H1 (cell line): ENCODE data around the gene CTRL. TPM values are rescaled to one million over a fixed set of nuclear protein-coding genes. Genes with fewer than 3 reads are reported as not detected.

Experiments
- CTCF ChIA-PET: fragments of 300-600 bp; sonication (Branson Sonifier 250); formaldehyde crosslinking; loops from one replicate; lab custom pipeline; 2021; ENCODE audit not compliant: partially characterized antibody; lab: Charles Lee
- POLR2A ChIA-PET: fragments of 300-600 bp; sonication (Branson Sonifier 250); formaldehyde crosslinking; loops from one replicate; lab custom pipeline; 2021; ENCODE audit warnings: inconsistent platforms; ENCODE audit not compliant: partially characterized antibody; lab: Charles Lee
- DNase-seq, 2 experiments: peaks; one replicate each; pipeline versions ENCODE4 v3.0.0 to v3.0.0-alpha.2; 2010 to 2022; ENCODE audit warnings: low spot score in 2 of 2, low read depth in 1 of 2, mixed read lengths in 1 of 2
- FAIRE-seq: peaks from 2 replicates; lab custom pipeline; 2011; peaks lifted over from hg19 to GRCh38; lab: Jason Lieb, UNC
- H2AFZ ChIP-seq: 2 replicates; pipeline ENCODE4 v1.8.1; 2012; ENCODE audit warnings: low read length, inconsistent platforms
- H2AK5ac ChIP-seq: 2 replicates; pipeline ENCODE4 v1.6.1; 2013; ENCODE audit warnings: low read depth, low read length
- H2BK120ac ChIP-seq: replicated peaks from 2 replicates; pipeline ENCODE3; 2013; ENCODE audit warnings: low read depth, low read length, inconsistent platforms
- H2BK12ac ChIP-seq: 2 replicates; pipeline ENCODE4 v1.6.1; 2013; ENCODE audit warnings: low read depth, low read length
- H2BK15ac ChIP-seq: 2 replicates; pipeline ENCODE4 v1.6.1; 2013; ENCODE audit warnings: low read length
- H2BK20ac ChIP-seq: 2 replicates; pipeline ENCODE4 v1.6.1; 2013; ENCODE audit warnings: low read length
- H2BK5ac ChIP-seq: 2 replicates; pipeline ENCODE4 v1.6.1; 2013; ENCODE audit warnings: low read depth, low read length
- H3K14ac ChIP-seq: 2 replicates; pipeline ENCODE4 v1.6.1; 2013; ENCODE audit warnings: inconsistent platforms; ENCODE audit not compliant: insufficient read length
- H3K18ac ChIP-seq: 2 replicates; pipeline ENCODE4 v1.6.1; 2013; ENCODE audit warnings: low read length; ENCODE audit errors: extremely low read depth
- H3K23ac ChIP-seq: 2 replicates; pipeline ENCODE4 v1.6.1; 2013; ENCODE audit warnings: inconsistent platforms; ENCODE audit not compliant: insufficient read length
- H3K23me2 ChIP-seq: 2 replicates; pipeline ENCODE4 v1.6.1; 2013; ENCODE audit warnings: low read depth, low read length
- H3K27ac ChIP-seq: 2 replicates; pipeline ENCODE4 v1.6.1; 2011; ENCODE audit warnings: low read depth, low read length, inconsistent platforms
- H3K27me3 ChIP-seq, 4 experiments: replicated peaks in 1 of 4; 1 replicate in 1 of 4; 2 replicates in 3 of 4; pipeline versions ENCODE4 v1.6.1 to v1.8.1; 2011 to 2013; ENCODE audit warnings: low read length in 3 of 4, mild to moderate bottlenecking in 3 of 4, inconsistent platforms in 2 of 4, mixed read lengths in 2 of 4, moderate library complexity in 1 of 4; ENCODE audit not compliant: control insufficient read depth in 3 of 4, insufficient read depth in 3 of 4; ENCODE audit errors: extremely low read depth in 1 of 4
- H3K36me3 ChIP-seq, 4 experiments: 2 replicates each; pipeline versions ENCODE4 v1.6.1 to v1.8.1; 2011 to 2013; ENCODE audit warnings: mild to moderate bottlenecking in 4 of 4, low read length in 3 of 4, moderate library complexity in 2 of 4, control low read depth in 1 of 4, inconsistent platforms in 1 of 4; ENCODE audit not compliant: insufficient read depth in 4 of 4, control insufficient read depth in 2 of 4
- H3K4ac ChIP-seq: replicated peaks from 2 replicates; pipeline ENCODE3; 2013; ENCODE audit warnings: low read length, low read depth, mixed read lengths, inconsistent platforms; ENCODE audit not compliant: insufficient read length
- H3K4me1 ChIP-seq, 4 experiments: replicated peaks in 1 of 4; 1 replicate in 1 of 4; 2 replicates in 3 of 4; pipeline versions ENCODE4 v1.6.1 to v1.8.1; 2011 to 2013; ENCODE audit warnings: low read length in 3 of 4, inconsistent platforms in 2 of 4, mixed read lengths in 1 of 4; ENCODE audit not compliant: insufficient read depth in 4 of 4, control insufficient read depth in 3 of 4
- H3K4me2 ChIP-seq, 2 experiments: 2 replicates each; pipeline versions ENCODE4 v1.6.1 to v1.8.1; 2011 to 2013; ENCODE audit warnings: low read depth in 2 of 2, low read length in 2 of 2, control low read depth in 1 of 2, inconsistent platforms in 1 of 2, mild to moderate bottlenecking in 1 of 2; ENCODE audit not compliant: insufficient read depth in 1 of 2
- H3K4me3 ChIP-seq, 4 experiments: fragments of 200-600, 300-600 bp in 1 of 4; sonication (generic), shearing (Covaris generic), sonication (Bioruptor Twin) in 1 of 4; 2 replicates each; pipeline versions ENCODE4 v1.5.1 to v1.8.1; 2011 to 2016; ENCODE audit warnings: low read length in 4 of 4, low read depth in 3 of 4, control low read depth in 2 of 4, inconsistent platforms in 2 of 4, mild to moderate bottlenecking in 2 of 4, mixed read lengths in 1 of 4, moderate library complexity in 1 of 4; ENCODE audit not compliant: insufficient read depth in 2 of 4; ENCODE audit errors: extremely low read depth in 1 of 4
- H3K56ac ChIP-seq: replicated peaks from 2 replicates; pipeline ENCODE3; 2013; ENCODE audit warnings: low read depth, mild to moderate bottlenecking, mixed read lengths, low read length, inconsistent platforms; ENCODE audit not compliant: insufficient read length
- H3K79me1 ChIP-seq: 2 replicates; pipeline ENCODE4 v1.6.1; 2013; ENCODE audit warnings: low read depth, low read length, control low read depth
- H3K79me2 ChIP-seq, 2 experiments: 2 replicates each; pipeline versions ENCODE4 v1.6.1 to v1.8.1; 2012 to 2013; ENCODE audit warnings: low read length in 2 of 2, mild to moderate bottlenecking in 2 of 2, inconsistent platforms in 1 of 2; ENCODE audit not compliant: insufficient read depth in 2 of 2, control insufficient read depth in 1 of 2
- H3K9ac ChIP-seq, 4 experiments: replicated peaks in 1 of 4; 1 replicate in 1 of 4; 2 replicates in 3 of 4; pipeline versions ENCODE4 v1.6.1 to v1.8.1; 2011 to 2013; ENCODE audit warnings: low read depth in 3 of 4, low read length in 3 of 4, control low read depth in 2 of 4, mild to moderate bottlenecking in 2 of 4, moderate library complexity in 2 of 4, inconsistent platforms in 1 of 4; ENCODE audit errors: extremely low read depth in 1 of 4
- H3K9me3 ChIP-seq, 2 experiments: 2 replicates each; pipeline versions ENCODE4 v1.6.1 to v1.8.1; 2012 to 2013; ENCODE audit warnings: mild to moderate bottlenecking in 2 of 2, moderate library complexity in 2 of 2, control low read depth in 1 of 2, inconsistent platforms in 1 of 2, low read depth in 1 of 2, low read length in 1 of 2, mixed read lengths in 1 of 2; ENCODE audit not compliant: insufficient read depth in 2 of 2
- H4K20me1 ChIP-seq, 2 experiments: replicated peaks in 1 of 2; 2 replicates each; pipeline versions ENCODE3 to v1.8.1; 2011 to 2013; ENCODE audit warnings: inconsistent platforms in 2 of 2, low read length in 2 of 2, mild to moderate bottlenecking in 1 of 2; ENCODE audit not compliant: insufficient read depth in 2 of 2, control insufficient read depth in 1 of 2
- H4K5ac ChIP-seq: 2 replicates; pipeline ENCODE4 v1.6.1; 2013; ENCODE audit warnings: low read length, low read depth, mixed read lengths, inconsistent platforms; ENCODE audit not compliant: insufficient read length
- H4K8ac ChIP-seq: 2 replicates; pipeline ENCODE4 v1.8.0; 2013; ENCODE audit warnings: mild to moderate bottlenecking, moderate library complexity, low read length, inconsistent platforms; ENCODE audit not compliant: insufficient read depth; ENCODE audit errors: extremely low read depth
- H4K91ac ChIP-seq: replicated peaks from 2 replicates; pipeline ENCODE3; 2013; ENCODE audit warnings: low read length, mixed read lengths, inconsistent platforms; ENCODE audit not compliant: insufficient read length
- BRCA1 ChIP-seq: IDR thresholded peaks from 2 replicates; pipeline ENCODE4 v1.6.1; 2012; ENCODE audit warnings: low read depth, low read length, improper control_type of control experiment
- CTBP2 ChIP-seq: IDR thresholded peaks from 2 replicates; pipeline ENCODE4 v1.7.0; 2011; ENCODE audit warnings: borderline replicate concordance, mild to moderate bottlenecking, moderate library complexity, mixed read lengths, low read length; ENCODE audit not compliant: insufficient read depth, insufficient read length
- EZH2 ChIP-seq: fragments of 200-600 bp; sonication (generic); IDR thresholded peaks from 2 replicates; pipeline ENCODE4 v1.7.1; 2012; ENCODE audit warnings: low read depth, mild to moderate bottlenecking, moderate library complexity, low read length, inconsistent platforms; ENCODE audit not compliant: severe bottlenecking
- SIN3A ChIP-seq, 2 experiments: IDR thresholded peaks in 1 of 2; conservative IDR thresholded peaks in 1 of 2; 2 replicates each; pipeline ENCODE4 v1.6.1; 2011 to 2012; ENCODE audit warnings: low read length in 2 of 2, improper control_type of control experiment in 1 of 2, low read depth in 1 of 2, mild to moderate bottlenecking in 1 of 2
- SP4 ChIP-seq: IDR thresholded peaks from 2 replicates; pipeline ENCODE4 v1.6.1; 2012; ENCODE audit warnings: low read length, inconsistent platforms
- TAF7 ChIP-seq: optimal IDR thresholded peaks from 2 replicates; pipeline ENCODE3; 2011; ENCODE audit warnings: low read depth, mild to moderate bottlenecking, inconsistent platforms, low read length, moderate library complexity, borderline replicate concordance
- TBP ChIP-seq: IDR thresholded peaks from 2 replicates; pipeline ENCODE4 v1.6.1; 2011; ENCODE audit warnings: low read depth, low read length, improper control_type of control experiment
- WGBS, 2 experiments: shearing (Covaris generic) in 1 of 2; methylation state at CpG; one replicate each; pipeline versions ENCODE4 v1.1.6 to v1.1.7; 2013 to 2015; ENCODE audit warnings: low lambda C conversion rate in 2 of 2, mixed read lengths in 2 of 2, inconsistent platforms in 1 of 2, low coverage in 1 of 2, missing lambda C conversion rate in 1 of 2; ENCODE audit not compliant: insufficient replicate concordance in 2 of 2, insufficient coverage in 1 of 2, insufficient read length in 1 of 2; ENCODE audit errors: extremely low coverage in 1 of 2, missing lambda C conversion rate in 1 of 2; 5-methylcytosine and 5-hydroxymethylcytosine counted together
- polyA plus RNA-seq, 7 experiments: library from polyadenylated mRNA; depleted of rRNA in 3 of 7; stranded (reverse) in 5 of 7; unstranded in 2 of 7; fragments of >200 nt in 5 of 7; fragments of 200-250 nt in 2 of 7; gene quantifications; 1 replicate in 5 of 7; 2 replicates in 1 of 7; 4 replicates in 1 of 7; pipeline versions ENCODE4 v1.2.1 to v1.2.3, GENCODE V29; 2011 to 2013; ENCODE audit warnings: missing spikeins in 2 of 7, mixed read lengths in 2 of 7
- total RNA-seq: library from RNA; stranded (reverse); fragmentation: NEBNext Ultra II Directional; extraction: Animal tissue kit (Norgen Biotek cat#: 25700); gene quantifications from 2 replicates; pipeline ENCODE4 v1.2.1, GENCODE V29; 2021
- TF ChIP-seq, protein P1 (sequence below), 3 experiments: IDR thresholded peaks; 1 replicate in 2 of 3; 2 replicates in 1 of 3; pipeline versions ENCODE4 v1.5.1 to v1.6.1; 2011; ENCODE audit warnings: low read length in 3 of 3, mild to moderate bottlenecking in 3 of 3, inconsistent platforms in 2 of 3, low read depth in 1 of 3, moderate library complexity in 1 of 3; ENCODE audit not compliant: insufficient read depth in 1 of 3; ENCODE audit errors: control extremely low read depth in 1 of 3

Gene CTRL
- total and polyA plus RNA-seq, 2 of the 8 experiments (the other 6 are each of a cell fraction or from before 2014, with no cell fraction given) = 1.7 to 4.2 TPM

DNA sequence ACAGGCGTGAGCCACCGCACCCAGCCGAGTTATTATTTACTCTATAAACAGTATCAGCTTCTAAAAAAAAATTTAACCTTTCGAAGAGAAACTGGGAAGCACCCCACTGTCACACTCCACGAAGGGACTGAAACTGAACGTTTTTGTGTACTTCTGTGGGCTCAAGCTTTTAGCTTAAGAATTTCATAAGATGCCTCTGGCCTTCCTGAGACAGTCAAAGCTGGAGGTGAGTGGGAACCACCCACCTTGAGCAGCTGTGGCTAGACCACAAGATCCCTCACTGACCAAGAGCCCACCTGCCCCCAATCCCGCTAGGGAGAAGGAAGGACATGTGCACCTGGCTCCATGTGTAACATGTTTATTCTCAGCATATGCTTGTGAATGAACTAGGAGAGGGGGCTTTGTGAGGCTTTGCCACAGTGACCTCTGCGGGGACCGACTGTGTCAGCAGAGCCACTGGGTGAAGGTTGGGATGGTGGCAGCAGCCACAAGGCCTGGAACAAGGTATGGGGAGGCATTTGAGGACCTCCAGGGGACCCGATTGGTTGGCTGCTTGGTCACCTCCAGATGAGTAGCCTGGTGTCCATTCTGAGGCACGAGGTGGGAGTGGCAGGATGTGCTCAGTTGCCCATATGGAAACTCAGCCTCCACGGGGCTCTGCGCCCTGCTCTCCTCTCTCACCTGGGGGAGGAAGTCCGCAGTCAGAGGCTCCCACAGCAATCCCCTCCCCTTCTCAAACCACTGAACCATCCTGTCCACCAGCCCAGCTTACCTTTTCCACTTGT, 43.9 kb upstream of the CTRL start:
- Histone ChIP-seq H3K9me3 (no peaks in the 10 kb centered on the region), H3K23me2 (no peaks in the 10 kb centered on the region), H4K8ac (no peak overlapping the region), H3K36me3 (no peaks in the 10 kb centered on the region; a peak in 1 of 8 replicates), H3K4me1 (peaks cover 0 to 4% (median 0%) of the 10 kb centered on the region in 4 experiments; a peak in 3 of 7 replicates), H3K4me3 (no peak overlapping the region), H3K18ac (no peak overlapping the region), H3K9ac (no peak overlapping the region), H2AK5ac (no peak overlapping the region), H2BK15ac (no peak overlapping the region), H3K27me3 (no peaks in the 10 kb centered on the region; a peak in 1 of 7 replicates), H3K56ac (no peak overlapping the region), H3K4ac (no peak overlapping the region), H2BK5ac (no peak overlapping the region), H4K91ac (no peak overlapping the region), H3K79me1 (no peaks in the 10 kb centered on the region), H3K23ac (no peak overlapping the region), H2BK20ac (no peak overlapping the region), H4K5ac (no peak overlapping the region), H3K4me2 (no peak overlapping the region), H3K14ac (no peak overlapping the region), H3K27ac (no peak overlapping the region), H4K20me1 (no peaks in the 10 kb centered on the region), H3K79me2 (no peaks in the 10 kb centered on the region), H2AFZ (no peak overlapping the region), H2BK120ac (no peak overlapping the region), H2BK12ac (no peak overlapping the region)
- ChIA-PET POLR2A (interaction anchor here (0.8 to 1.4 kb wide), 2 partner anchors 30 to 109 kb away, joined by 3 to 5 read pairs; partner anchors contain the start of gene NFATC3), CTCF (interaction anchor here (0.9 to 2.7 kb wide), 4 partner anchors 8 to 305 kb away, joined by 3 to 10 read pairs (median 3); no protein-coding TSS in a partner anchor)
- FAIRE-seq (no peak), DNase-seq (no peak)
- 88% methylated on average over 14 of the region's 14 CpGs; no CpG with 5 or more reads in 1 of the 2 experiments for WGBS, 2 experiments
- TF ChIP-seq CTBP2 (no peak), EZH2 (no peak), SP4 (no peak), TBP (no peak), BRCA1 (no peak), SIN3A (conservative IDR thresholded peaks at IDR 0.05 in 1 of 2, IDR thresholded peaks at IDR 0.05 in 1 of 2; ENCODE audit: low read depth in 1 of 2, low read length in 2 of 2) (no peak), TAF7 (no peak)
- TF ChIP-seq, protein P1, sequence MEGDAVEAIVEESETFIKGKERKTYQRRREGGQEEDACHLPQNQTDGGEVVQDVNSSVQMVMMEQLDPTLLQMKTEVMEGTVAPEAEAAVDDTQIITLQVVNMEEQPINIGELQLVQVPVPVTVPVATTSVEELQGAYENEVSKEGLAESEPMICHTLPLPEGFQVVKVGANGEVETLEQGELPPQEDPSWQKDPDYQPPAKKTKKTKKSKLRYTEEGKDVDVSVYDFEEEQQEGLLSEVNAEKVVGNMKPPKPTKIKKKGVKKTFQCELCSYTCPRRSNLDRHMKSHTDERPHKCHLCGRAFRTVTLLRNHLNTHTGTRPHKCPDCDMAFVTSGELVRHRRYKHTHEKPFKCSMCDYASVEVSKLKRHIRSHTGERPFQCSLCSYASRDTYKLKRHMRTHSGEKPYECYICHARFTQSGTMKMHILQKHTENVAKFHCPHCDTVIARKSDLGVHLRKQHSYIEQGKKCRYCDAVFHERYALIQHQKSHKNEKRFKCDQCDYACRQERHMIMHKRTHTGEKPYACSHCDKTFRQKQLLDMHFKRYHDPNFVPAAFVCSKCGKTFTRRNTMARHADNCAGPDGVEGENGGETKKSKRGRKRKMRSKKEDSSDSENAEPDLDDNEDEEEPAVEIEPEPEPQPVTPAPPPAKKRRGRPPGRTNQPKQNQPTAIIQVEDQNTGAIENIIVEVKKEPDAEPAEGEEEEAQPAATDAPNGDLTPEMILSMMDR (IDR thresholded peaks at IDR 0.05; ENCODE audit: control extremely low read depth in 1 of 3, insufficient read depth in 1 of 3, low read depth in 1 of 3, low read length in 3 of 3) = no peak
